Right ventricle myocardium inferior (tissue), 1 donor: ENCODE results near the gene RAB33A. TPM values are rescaled to one million over a fixed set of nuclear protein-coding genes. Genes with fewer than 3 reads are reported as not detected.

Experiments
- ATAC-seq: fragments of 200-7000 bp; cut with Tn5 transposase; one replicate; pipeline ENCODE4 v1.9.1; 2020; ENCODE audit warnings: mild to moderate bottlenecking, moderate library complexity
- DNase-seq: peaks from one replicate; pipeline ENCODE4 v3.0.0; 2021; ENCODE audit errors: missing footprints
- intact Hi-C: fragments of 100-400 bp; cut with DNase I; formaldehyde crosslinking; loops from one replicate; pipeline ENCODE4 v1.11.0; 2022
- total RNA-seq: library from RNA; stranded (reverse); fragmentation: NEBNext Ultra II Directional; extraction: Animal tissue kit (Norgen Biotek cat#: 25700); gene quantifications from one replicate; pipeline ENCODE4 v1.2.1, GENCODE V29; 2021
- donor health status: DM: no; HTN: yes; CAD: no; lungs with severe emphysema.

Gene RAB33A
- total RNA-seq, 1 donor from 2014 or later: 0.32 TPM

DNA sequence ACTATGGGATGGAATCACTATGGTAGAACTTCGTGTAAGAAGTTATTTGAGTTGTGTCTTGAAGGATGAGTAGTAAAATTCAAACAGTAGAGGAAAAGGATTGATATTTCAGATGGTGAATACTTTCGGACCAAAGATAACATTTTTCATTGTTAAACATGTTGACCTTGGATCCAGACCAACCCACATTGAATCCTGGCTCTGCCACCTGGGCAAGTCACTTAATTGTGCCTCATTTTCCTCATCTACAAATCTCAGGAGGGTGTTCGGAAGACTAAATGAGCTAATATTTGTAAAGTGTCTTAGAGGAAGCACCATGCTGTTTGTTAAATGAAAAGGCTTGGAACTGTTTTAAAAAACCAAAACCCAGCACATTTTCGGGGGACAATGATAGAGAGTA is 4.7 kb upstream of the RAB33A start:
- no peak for DNase-seq
- intact Hi-C loops: no loop called here
- no peak for ATAC-seq

DNA sequence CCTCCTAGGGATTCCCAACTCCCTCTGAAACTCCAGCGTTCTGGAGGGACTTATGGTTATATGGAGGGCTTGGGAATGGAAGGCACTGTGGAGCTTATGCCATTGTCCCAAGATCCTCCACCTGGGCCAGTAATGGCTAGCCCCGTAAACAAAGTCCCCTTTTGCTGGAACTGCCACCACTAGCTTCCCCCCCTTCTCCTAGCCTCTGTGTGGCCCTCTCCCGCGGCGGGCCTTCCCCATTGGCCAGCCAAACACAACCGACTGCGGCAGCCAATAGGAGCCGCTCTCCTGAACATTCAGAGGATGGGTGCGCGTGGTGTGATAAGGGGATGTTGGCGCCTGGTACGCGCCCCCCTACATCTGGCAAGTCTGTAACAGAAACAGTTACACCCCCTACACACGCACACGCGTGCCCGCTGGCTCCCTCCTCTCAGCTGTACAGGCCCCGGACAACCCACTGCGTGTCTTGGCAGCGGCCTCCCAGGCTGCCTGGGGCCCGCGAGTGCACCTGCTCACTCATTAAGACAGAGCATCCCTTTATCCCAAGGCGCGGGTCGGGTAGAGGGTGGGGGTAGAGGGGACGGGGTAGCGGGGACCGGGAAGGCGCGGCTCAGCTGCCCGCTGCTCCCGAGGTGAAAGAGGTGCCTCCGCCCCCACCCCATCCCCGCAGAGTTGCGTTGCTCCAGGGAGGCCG is 863 bp upstream of the RAB33A start:
- ATAC-seq (no peak), DNase-seq (peak; percentile 75)
- intact Hi-C loops: no loop called here

DNA sequence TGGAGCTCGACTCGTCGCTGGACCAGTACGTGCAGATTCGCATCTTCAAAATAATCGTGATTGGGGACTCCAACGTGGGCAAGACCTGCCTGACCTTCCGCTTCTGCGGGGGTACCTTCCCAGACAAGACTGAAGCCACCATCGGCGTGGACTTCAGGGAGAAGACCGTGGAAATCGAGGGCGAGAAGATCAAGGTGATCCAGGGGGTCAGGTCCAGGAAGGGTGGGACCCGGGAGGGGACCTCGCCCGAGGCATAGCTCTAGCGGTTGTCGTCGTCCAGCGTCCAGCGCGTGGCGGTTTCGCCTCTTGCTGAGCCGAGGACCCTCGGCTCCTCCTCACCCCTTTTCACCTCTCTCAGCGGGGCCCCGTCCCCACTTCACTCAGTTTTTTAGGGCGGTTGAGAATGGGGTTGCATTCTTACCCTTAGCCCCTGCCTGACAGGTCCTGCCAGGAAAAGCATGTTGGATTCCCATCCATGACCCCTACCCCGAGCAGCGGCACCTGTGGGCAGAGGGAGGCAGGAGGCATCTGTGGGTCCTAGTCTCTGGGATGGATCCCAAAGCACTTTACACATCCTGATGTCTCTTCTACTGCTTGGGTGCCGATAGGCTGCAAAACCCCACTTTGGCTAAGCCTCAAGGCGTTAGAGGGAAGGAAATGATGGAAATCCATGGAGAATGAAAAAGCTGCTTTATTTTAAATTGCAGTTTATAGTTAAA is 524 bp downstream of the RAB33A start:
- ATAC-seq (no peak), DNase-seq (no peak)
- intact Hi-C loops: no loop called here

DNA sequence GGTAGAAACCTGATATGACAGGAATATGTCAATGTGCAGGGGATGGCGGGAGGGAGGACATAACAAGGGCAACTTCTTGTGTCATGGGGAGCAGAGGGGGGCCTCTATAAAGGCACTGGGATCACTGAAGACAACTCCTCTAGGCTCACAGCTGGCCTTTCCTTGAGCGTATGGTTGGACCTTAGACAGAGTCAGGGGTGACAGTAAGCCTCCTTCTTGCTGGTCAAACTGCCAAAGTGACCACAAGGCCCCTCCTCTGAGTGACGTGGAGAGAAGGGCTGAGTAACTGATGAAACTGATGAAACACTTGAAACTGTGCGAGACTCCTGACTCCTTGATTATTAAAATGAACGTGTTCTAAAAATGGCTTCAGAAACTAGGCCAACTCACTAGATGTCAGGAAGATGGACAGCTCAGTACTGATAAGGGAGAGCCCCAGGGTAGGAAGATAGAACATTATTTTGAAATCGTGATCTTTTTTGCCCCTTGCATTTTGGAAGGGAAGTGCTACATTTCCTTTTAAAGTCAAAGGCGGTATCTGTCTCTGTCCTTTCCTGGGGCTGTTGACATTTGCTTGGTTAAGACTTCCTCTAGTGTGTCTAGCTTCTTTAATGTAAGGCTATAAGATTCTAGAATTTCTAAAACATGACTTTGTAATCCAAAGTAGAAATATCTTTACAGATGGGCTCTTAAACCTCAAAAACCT is 1.6 kb downstream of the RAB33A start:
- DNase-seq: no peak
- intact Hi-C loops: no loop called here
- peak; percentile 67 for ATAC-seq

DNA sequence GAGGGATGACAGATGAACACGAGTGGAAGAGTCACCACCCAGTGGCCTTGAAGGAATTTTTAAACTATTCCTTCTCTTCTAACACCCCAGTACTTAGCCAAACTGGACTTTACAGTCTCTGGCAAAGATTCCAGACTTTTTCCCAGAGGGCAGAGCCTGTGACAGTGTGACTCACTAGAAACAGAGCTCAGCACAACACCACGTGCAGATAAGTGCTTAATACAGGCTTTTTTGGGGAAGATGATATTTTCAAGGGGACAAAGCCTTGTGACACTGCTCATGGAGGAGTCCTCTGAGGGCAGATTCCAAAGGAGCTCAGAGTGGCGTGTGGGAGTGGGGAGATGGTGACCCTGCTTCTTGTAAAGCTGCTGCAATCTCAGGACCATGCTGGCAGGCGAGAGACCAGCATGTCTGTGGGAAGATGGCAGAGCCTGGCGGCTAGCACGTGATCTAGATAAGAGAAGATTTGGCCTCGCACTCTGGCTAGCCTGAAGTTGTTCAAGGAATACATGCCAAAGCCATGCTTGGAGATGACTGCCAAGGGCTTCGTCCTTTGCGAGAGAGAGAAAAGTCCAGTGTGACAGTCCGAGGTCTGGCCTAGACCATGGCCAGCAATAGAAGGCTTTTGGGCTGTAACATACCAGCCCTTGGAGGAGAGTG is 2.4 kb downstream of the RAB33A start:
- DNase-seq (peak; percentile 72), ATAC-seq (peak; percentile 89)
- intact Hi-C loops: no loop called here

DNA sequence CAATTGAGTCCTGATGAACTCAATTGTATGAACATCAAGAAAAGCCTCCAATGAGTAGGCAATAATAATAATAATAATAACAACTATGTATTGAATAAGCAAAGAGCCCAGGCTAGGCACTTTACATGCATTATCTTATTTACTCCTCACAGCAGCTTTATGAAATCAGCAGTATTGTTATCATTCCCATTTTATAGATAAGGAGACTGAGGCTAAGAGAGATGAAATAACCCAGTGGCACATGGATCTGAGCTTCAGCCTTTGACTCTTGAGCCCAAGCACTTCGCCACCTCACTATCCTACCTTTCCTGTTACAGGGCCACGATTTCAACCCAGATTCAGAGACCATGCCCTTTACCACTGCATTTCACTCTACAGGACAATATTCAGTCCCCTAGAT is 3.2 kb downstream of the RAB33A start:
- ATAC-seq (no peak), DNase-seq (no peak)
- intact Hi-C loops: no loop called here

DNA sequence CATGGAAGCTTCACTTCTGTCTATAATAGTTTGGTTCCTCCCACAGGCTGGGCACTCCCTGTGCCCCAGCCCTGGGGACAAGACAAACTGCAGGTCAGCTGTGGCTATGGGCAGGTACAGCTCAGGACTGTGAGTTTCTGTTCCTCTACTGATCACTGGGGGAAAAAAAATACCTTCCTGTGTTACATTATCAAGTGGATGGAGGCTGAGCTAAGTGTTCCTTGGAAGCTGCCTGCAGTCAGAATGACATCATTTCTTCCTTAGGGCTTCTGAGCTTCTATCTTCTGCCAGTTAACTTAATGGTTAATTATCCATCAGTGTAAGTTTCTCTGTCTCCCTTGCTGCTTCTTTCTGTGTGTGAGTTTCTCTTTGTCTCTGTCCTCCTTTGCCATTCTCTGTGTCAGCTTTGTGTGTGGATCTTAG is 4.6 kb downstream of the RAB33A start:
- ATAC-seq (no peak), DNase-seq (no peak)
- intact Hi-C loops: no loop called here

DNA sequence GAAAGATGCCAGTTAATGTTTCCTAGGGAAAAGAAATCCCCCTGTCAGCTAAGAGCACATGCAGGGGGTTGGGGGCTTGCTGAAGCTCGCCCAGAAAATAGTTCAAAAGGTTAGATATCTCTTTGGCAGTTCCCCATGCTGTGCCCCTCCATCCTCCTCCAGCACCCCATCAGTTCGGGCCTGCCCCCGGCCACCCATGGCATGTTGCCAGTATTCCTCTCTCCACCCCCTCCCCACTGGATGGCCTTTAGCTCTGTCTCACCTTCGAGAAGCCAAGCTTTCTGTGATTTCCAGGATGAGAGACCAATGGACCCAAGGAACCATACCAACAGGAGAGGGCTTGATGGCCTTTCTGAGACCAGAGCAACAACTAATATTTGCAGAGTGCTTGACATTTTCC is 5.2 kb downstream of the RAB33A start:
- intact Hi-C loops: no loop called here
- ATAC-seq (no peak), DNase-seq (no peak)

DNA sequence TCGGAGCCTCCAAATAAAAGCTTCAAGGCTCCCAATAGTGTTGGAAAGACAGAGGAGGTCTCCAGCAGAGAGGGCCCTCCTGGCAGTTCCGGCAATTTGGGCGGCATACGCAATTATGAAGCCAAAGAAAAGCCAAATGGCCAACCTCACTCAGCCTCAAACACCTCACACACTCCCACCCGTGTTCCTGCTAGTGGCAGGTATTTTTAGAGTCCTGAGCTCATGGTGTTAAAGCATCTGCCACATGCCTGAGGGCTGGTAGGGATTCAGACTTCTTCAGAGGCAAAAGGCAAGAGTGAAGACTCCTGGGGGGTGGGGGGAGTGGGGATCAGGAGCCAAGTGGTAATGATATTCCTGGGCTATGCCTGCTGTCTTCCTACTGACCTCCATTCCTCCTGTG is 7.4 kb downstream of the RAB33A start:
- intact Hi-C loops: no loop called here
- DNase-seq (no peak), ATAC-seq (no peak)

DNA sequence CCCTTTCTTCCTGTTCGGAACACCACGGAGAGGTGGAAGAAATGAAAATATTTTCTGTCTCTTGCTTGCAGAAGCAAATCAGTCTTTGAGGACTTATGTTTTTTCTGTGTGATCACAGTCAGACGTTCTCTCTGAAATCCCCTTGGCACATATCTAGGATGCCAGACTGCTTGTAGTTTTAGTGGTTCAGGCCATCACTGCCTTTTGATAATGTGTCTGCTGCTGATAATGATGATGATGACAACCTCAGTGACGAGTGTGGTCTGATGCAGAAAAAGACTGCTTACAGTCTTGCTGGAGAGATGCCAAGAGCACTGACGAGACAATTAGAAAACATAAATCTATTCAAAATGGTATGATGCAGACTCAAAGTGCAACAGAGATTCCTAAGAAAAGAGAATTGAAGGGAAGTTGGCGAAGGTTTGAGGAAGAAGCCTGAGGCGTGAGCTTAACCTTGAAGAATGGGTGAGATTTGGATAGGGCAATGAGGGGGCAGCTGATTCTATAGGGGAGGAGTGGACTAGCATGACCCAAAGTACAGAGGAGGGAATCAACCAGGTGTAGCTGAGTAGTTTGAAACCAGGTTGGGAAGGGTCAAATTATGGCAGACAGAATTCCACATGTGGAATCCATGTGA is 7.9 kb downstream of the RAB33A start:
- ATAC-seq (no peak), DNase-seq (no peak)
- intact Hi-C loops: no loop called here

DNA sequence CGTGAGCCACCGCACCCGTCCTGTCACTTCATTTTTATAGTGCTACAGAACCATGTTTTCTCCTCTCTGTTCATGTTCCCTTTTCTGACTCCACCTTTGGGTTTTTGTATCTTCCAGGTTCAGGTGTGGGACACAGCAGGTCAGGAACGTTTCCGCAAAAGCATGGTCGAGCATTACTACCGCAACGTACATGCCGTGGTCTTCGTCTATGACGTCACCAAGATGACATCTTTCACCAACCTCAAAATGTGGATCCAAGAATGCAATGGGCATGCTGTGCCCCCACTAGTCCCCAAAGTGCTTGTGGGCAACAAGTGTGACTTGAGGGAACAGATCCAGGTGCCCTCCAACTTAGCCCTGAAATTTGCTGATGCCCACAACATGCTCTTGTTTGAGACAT is 12.4 kb downstream of the RAB33A start:
- DNase-seq (no peak), ATAC-seq (no peak)
- intact Hi-C loops: no loop called here

DNA sequence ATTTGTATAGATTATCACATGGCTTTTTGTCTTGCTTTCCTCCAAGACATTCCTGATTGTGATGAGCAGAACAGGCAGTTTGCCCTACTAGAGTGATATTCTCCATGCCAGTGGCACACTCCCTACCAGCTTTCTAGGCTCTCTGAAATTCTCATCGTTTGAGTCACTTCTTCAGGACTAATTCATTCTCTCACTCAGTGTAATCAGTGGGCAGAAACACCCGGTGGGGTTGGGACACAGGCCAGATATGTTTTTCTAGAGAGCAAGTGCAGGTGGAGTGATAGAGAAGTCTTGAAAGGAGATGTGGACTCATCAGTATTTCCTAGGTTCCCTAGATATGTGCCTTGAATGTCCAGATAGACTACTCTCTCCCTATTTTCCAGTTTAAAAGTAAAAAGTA is 13.1 kb downstream of the RAB33A start:
- DNase-seq (no peak), ATAC-seq (no peak)
- intact Hi-C loops: no loop called here

DNA sequence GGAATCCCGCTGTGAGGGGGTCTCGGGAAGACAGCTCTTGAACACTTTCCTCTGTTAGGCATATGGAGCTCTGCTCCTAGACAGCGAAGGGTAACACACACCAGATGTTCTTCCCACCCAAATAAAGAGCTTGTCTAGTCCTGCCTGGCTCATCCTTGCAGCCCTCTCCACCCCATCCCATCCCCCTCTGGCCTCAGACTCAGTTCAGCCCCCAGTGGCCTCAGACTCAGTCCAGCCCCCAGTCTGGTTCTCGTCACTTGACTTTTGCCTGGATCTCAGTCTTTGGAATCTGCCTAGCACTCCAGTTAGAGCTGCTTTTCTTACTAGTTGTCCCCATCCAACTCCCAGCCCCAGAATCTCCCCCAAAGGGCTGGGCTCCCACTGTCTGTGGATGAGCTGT is 14.9 kb downstream of the RAB33A start:
- intact Hi-C loops: no loop called here
- DNase-seq: no peak
- no peak for ATAC-seq

DNA sequence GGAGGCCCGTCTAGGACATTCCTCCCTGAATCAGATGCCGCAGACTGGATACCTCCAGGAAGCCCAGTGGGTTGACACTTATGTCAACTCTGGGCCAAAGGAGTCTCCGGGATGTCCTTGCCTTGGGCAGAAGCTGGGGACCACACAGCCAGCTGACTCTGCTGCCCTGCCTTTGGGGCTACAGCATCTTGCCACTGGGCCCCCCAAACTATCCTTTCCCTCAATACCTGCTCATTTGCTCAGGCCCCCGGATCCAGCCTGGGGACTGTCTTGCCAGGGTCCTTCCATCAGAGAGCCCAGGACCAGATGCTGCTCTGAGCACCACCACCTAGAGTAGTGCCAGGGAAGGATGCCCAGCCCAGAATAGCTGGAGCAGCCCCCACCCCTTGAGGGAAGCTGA is 19.0 kb downstream of the RAB33A start:
- intact Hi-C loops: loop anchor here (10.0 kb wide), 1 partner anchor 586 kb away; no protein-coding TSS in a partner anchor
- DNase-seq (no peak), ATAC-seq (no peak)

DNA sequence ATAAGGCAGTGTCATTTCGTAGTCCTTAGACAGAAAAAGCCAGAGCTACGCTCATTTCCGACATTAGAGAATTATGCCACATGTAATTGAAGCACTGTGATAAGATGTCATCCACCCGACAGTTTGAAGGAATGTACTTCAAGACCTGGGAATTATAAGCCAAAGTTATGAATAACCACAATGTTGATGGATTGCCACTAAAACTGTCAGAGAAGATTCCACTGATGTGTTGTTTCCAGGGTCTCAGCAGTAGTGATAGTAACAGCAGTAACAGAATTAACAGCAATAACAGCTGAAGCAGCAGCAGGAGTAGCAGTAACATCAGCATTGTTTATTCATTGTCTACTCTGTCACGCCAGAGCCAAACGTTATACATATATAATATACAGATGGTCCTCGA is 24.7 kb downstream of the RAB33A start:
- no peak for ATAC-seq
- intact Hi-C loops: loop anchor here (10.0 kb wide), 1 partner anchor 592 kb away; no protein-coding TSS in a partner anchor
- no peak for DNase-seq

DNA sequence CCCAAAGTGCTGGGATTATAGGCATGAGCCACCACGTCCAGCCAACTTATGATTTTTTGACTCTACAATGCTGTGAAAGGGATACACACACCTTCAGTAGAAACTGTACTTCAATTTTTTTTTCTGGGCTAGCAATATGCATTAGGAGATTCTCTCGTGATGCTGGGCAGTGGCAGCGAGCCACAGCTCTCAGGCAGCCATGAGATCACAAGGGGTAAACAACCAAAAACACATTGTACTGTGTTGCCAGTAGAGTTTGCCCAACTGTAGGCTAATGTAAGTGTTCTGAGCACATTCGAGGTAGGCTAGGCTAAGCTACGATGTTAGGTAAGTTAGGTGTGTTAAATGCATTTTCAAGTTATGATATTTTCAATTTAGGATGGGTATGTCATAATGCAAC is 25.7 kb downstream of the RAB33A start:
- ATAC-seq (no peak), DNase-seq (no peak)
- intact Hi-C loops: loop anchor here (10.0 kb wide), 1 partner anchor 593 kb away; no protein-coding TSS in a partner anchor

DNA sequence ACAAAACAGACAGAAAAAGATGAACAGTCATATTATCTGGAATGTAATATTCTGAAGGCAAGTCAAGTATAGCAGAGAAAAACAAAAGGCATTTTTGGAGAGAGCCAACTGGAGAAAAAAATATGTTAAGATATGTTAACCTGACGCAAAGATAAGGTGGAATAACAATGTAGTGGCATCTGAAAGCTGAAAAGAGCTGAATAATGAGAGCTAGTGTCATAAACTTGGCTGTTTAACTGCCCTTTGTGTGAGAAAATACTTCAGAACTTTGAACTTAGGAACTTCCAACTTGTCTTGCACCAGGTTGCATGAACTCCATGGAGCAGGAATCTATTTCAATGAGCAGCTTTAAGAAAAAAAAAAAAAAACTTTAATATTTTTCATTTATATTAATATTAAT is 32.9 kb downstream of the RAB33A start:
- ATAC-seq (no peak), DNase-seq (no peak)
- intact Hi-C loops: no loop called here

DNA sequence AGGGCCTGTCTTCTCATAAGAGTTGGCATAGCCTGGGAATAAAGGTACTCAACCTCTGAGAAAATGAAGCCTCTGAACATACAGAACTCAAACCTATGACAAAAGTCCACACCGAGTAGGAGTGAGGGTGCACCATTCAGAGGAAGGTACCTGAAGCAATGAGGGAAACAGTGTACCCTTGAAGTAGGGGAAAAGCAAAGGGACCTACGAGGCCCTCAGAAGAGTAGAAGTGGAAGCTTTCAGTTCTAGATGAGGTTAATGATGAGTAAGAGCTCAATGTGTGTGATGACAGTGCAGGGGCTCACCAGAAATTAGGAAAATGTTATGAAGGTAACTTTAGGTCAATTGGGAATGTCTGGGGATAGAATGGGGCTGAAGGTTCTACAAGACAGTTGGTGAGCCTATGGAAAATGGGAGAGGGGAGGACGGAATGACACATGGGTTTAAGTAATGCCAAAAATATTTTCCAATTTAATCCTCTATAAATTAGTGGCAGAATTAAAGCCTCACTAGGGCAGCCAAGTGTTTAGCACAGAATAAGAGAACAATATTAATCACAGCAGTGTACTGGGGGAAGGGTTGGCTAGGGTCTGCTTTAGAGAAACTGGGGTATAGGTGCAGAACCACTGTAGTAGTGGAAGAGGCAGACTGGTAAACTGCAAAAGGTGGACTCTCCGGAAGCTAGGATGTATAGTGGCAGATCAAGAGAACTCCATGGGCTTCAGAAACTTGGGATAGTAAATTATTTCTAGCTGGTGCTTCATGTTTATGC is 39.8 kb downstream of the RAB33A start:
- intact Hi-C loops: no loop called here
- no peak for ATAC-seq

More for the DNA sequence above, 39.8 kb downstream of the RAB33A start:
- DNase-seq: no peak
